WTC11 (cell line): ENCODE results near the gene SEMA4A.

Experiments used
- AFF4 ChIP-seq: sonication (generic); formaldehyde crosslinking; IDR thresholded peaks from 2 replicates; pipeline ENCODE4 v1.8.1; 2023; ENCODE audit warnings: mild to moderate bottlenecking, missing genetic modification reagents, borderline replicate concordance
- AR ChIP-seq: fragments of 250-450 bp; sonication (Bioruptor Pico); IDR thresholded peaks from 2 replicates; pipeline ENCODE4 v1.9.0; 2021; ENCODE audit warnings: mild to moderate bottlenecking

- no peak for TF ChIP-seq AR (CRISPR knock-in tag)
- TF ChIP-seq AFF4 (CRISPR knock-in tag): no peak
These were observed 757 bp upstream of the SEMA4A start for GRCh38 chr1:156152628-156153027.
